Non-pigmented ciliary epithelial cell (primary cell): Measurements from ENCODE around the gene CHCHD5.
"Not testable (repeated sequence)": the region's sequence is repeated elsewhere in the genome, so short reads cannot be mapped to it uniquely, and the experiment has no call there.

Experiments used
- DNase-seq: peaks from one replicate; pipeline ENCODE4 v3.0.0-alpha.2; 2010; ENCODE audit warnings: low read depth

The CHCHD5 gene, protein sequence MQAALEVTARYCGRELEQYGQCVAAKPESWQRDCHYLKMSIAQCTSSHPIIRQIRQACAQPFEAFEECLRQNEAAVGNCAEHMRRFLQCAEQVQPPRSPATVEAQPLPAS

DNA sequence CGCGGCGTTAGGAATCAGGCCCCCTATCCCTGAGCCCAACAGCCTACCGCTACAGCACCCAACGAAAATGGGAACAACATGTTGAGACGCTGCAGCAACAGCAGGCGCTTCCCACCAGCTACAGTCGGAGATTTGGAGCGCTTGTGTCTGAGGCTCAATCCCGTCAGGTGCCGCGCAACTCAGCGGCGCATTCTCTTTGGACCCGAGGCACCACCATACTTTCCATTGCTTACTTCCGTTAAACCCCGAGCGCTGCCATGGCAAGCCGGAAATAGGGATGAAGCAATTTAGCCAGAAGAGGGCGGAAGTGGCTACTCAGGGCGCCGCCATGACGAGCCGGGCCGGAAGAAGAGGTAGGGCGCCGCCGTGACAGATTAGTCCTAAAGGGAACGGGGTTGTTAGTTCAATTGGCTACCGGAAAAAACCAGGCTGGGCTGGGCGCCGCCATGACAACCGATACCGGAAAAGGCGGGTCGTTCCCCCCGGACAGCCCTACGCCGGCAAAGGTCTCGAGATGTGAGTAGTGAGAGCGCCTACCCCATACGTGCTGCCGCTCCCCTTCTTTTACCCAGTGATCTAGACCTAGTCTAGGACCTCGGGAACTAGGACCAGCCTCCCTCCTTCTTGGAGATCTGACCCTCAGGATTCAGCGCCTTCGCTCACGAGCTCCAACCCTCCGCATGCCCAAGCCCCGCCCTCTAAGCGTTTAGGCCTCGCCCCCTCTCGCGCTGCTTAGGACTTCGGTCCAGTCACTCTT is at the start of gene CHCHD5:
Gene CHCHD5 (plus strand): TSS at position 476 of the 757 bp plus-strand sequence. CDS start 39 bp downstream, at position 515.
- DNase-seq = peak; percentile 76

DNA sequence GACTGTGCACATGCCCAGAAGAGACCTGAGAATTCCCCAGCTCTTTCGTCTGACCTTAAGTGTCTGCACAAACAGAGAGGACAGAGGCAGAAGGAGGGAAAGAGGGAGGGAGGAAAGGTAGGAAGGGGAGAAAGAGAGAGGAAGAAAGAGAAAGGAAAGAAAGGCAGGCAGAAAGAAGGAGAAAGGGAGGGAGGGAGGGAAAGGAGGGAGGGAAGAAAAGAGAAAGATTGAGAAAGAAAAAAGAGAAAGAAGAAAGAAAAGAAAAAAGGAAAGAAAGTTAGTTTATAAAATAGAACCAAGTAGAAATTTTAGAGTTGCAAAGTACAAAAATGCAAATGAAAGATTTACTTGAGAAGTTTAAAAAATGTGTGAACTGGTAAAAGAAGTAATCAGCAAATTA is 49.6 kb upstream of the CHCHD5 start:
- DNase-seq = no peak

DNA sequence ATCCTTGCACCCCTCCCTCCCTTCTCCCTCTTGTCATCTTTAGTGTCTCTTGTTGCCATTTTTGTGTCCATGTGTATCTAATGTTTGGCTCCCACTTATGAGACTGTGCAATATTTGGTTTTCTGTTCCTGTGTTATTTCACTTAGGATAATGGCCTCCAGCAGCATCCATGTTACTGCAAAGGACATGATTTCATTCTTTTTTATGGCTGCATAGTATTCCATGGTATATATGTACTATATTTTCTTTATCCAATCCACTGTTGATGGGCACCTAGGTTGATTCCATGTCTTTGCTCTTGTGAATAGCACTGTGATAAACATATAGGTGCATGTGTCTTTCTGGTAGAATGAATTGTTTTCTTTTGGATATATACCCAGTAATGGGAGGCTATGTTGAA is 47.7 kb upstream of the CHCHD5 start:
- DNase-seq = not testable (repeated sequence)

DNA sequence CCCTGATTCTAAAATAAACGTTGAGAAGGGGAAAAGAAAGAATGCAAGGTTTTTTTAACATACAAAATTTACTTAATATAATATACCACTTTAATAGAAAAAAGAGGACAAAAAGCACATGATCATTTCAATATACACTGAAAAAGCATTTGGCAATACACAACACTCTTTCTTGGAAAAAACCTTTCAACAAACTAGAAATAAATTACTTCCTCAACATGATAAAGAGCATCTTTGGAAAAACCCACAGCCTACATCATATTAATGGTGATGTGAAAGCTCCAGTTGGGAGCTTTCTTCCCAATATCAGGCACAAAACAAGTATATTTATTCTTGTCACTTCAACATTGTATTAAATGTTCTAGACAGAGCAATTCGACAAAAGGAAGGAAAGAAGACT is 45.1 kb upstream of the CHCHD5 start:
- no peak for DNase-seq

DNA sequence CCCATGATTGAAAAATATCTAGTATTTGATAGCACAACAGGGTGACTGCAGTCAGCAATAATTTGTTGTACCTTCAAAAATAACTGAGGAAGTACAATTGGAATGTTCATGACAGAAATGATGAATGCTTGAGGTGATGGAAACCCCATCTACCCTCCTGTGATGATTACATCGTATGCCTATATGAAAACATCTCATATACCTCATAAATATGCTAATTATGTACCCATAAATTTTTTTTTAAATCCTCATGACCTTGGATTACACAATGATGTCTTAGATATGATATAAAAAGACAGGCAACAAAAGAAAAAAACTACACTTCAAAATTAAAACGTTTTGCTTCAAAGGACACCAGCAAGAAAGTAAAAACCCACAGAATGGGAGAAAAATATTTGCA is 43.5 kb upstream of the CHCHD5 start:
- no peak for DNase-seq

DNA sequence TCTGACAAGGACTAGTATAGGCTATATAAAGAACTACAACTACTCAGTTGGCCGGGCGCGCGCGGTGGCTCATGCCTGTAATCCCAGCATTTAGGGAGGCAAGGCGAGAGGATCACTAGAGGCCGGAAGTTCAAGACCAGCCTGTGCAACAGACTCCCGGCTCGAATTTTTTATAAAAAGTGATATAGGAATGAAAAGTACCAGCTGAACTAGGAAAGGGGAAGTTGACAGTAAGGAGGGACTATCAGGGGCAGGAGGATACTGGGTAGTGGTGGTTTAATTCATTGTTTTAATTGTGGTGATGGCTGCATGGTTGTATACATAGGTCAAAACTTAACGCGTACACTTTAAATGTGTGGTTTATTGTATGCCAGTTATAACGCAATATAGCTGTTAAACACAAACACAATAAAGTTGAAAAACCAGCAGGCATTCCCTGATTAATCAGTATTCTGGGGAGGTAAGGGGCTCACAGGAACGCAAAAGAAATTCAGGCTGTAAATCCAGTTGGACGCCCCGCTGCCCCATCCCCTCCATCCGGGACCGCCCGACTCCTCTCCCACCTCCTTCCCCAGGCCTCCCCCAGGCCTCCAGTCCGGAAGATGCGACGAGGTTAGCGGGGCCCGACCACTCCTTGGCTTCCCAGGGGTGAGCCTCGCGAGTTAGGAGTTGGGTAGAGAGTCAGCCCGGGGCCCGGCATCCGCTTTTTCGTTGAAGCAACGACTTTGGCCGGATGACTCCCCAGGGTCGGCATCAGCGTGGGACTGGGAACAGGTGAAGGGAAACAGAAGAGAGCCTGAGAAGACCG is 42.9 kb upstream of the CHCHD5 start:
- no peak for DNase-seq

DNA sequence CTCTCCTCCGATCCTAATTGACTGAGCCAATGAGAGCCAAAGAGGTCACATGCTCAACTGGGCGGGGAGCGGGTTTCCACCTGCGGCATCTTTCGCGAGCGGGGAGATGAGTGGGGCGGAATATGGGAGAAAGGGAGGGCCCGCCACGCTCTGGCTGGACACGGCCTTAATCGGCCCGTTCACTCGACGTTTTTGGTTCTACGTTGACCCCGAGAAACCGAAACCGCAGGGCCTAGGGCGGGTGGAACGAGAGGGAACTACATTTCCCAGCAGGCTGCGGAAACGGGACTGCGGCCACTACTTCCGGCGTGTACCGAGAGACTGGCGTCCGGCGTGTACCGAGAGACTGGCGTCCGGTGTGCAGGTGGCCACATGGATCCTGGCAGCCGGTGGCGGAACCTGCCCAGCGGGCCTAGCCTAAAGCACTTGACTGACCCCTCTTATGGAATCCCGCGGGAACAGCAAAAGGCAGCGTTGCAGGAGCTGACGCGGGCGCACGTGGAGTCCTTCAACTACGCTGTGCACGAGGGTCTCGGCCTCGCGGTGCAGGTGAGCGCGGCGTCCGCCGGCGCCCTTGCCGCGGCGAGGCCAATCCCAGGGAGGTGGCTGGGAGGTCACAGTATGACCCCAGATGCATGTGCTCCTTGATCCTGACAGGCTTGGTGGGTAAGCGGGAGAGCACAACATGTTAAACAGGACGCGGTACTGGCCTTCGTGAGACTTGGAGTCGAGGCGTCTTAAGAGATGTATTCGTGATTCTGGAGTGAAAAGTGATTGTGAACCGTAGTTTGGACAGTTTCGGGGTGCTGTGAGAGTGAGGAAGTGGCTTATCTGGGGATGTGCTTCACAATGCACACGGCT is 42.1 kb upstream of the CHCHD5 start, which contains the start of gene POLR1B:
Gene POLR1B (plus strand): TSS at position 343 of the 861 bp plus-strand sequence. CDS start 30 bp downstream, at position 373.
- DNase-seq = no peak

DNA sequence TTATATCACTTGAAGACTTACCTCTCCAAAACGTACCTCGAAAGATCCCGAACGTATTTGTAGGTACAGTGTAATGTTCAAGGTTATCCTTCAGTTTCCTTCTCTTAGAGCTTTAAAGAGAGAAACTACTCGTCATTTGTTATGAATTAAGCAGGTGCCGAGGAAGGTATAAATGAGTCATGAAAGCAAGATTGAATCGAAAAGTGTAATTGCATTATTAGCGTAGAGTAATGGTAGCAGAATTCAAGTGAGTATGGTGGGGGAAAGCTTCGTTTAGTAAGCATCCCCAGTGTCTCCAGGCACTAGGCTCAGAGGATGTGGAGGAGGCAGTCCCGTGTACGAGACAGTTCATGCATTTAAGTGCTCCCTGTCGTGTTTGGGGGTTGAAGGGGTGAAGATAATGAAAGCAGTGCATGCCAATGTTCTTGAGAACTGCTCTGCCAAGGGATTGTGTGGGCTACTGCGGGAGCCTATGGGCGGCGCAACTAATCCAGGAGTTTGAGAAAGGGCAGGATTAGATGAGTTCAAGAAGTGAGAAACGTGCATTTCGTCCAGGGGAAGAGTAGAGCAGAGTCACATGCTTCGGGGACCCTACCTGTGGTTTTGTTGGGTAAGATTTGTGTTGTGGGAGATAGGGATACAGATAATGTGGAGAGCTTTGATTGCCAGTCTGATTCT is 41.3 kb upstream of the CHCHD5 start:
- no peak for DNase-seq

DNA sequence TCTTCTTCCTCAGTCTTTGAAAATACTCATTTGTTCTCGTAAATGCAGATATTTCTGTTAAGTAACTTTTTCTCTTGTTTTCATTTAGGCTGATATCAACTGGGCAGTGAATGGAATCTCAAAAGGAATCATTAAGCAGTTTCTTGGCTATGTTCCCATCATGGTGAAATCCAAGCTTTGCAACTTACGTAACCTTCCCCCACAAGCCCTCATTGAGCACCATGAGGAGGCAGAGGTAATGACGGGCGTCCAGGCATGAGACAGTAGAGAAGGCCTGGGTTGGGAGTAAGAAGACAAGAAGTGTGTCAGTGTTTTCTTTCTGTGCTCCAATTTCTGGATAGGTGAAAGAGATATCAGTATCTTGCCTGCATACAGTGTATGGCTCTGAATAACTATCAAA is 37.1 kb upstream of the CHCHD5 start:
- peak; percentile 44 for DNase-seq

DNA sequence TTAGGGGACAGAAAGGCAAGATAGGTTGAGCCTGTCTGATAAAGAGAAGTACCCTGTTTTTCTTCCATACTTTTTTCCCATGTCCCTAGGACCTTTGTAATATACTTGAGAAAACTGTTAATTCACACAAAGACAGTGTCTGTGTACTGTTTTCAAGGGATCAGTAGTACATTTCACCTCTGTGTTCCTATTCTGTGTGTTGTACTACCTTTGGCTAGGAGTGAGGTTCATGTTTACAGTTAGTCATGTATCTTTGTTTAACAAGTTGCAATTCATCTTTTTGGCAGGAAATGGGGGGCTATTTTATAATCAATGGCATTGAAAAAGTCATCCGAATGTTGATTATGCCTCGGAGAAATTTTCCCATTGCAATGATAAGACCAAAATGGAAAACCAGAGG is 35.4 kb upstream of the CHCHD5 start:
- no peak for DNase-seq

DNA sequence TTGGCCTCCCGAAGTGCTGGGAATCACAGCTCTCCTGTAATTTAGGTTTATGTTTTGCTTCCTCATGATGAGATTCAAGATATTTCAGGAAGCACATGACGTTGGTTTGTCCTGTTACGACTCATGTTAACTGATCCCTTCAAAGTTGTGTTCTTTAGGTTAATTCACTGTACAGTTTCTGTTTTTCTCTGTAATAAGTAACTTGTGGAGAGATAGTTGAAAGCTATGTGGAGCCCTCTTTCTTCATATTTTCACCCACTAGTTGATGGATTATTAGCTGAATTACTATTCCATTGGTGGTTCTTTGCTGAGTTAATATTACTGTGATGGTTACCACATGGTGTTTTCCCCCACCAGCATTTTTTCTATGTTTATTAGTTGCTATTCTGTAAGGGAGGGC is 18.3 kb upstream of the CHCHD5 start:
- DNase-seq = no peak

DNA sequence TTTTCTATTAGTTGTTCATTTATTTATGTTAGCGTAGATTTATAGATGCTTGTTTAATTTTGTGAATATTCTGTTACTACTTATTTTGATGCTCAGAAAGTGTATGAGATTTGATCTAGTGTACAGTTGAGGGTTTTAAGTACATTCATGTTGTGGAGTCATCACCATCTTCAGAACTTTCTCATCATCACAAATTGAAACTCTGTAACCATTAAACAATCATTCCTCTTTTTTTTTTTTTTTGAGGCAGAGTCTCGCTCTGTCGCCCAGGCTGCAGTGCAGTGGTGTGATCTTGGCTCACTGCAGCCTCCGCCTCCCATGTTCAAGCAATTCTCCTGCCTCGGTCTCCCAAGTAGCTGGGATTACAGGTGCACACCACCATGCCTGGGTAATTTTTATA is 17.9 kb upstream of the CHCHD5 start:
- not testable (repeated sequence) for DNase-seq

DNA sequence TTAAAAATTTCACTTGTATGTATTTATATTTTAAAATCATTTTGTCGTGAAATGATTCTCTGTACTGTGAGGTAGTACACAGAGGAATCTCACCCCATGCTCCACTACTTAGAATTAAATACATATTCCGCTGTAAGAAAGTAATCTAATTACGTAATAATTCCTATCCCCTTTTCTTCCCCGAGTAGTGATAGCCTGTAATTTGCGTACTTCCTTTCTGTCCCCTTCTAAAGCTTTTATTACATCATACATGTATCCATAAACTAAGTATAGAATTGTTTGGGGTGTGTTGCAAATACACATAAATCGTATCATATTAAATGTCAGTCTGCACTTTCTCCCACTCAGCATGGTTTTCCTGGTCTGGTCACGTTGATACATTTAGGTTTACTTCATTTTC is 12.4 kb upstream of the CHCHD5 start:
- no peak for DNase-seq

DNA sequence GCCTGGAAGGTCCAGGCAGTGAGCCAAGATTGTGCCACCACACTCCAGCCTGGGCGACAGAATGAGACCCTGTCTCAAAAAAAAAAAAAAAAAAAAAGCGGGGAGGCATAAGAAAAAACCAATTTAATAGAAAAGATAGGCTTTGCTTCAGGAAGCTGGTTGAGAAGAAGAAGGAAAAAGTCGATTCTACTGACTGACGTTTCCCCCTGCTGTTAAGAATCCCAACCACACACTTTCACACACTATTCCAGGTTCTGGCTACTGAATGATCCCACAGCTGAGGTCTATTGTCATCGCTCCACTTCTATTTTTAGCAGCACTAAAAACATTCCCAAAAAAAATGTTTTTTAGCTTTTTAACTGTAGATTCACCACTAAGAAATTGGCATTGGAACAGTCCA is 6.7 kb upstream of the CHCHD5 start:
- no peak for DNase-seq

DNA sequence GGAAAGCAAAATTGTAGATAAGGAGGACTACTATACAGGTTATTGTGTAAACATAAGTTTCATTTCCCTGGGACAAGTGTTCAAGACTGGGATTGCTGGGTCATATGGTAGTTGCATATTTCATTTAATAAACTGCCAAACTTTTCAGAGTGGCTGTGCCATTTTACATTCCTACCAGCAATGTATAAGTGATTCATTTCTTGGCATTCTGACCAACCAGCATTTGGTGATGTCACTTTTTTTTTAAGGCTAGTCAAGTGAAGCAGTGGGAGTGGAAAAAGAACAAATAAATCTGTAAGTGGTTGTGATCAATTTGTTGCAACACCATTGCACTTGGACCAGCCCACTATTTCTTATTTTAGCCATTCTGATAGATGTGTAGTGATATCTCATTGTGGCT is 5.2 kb upstream of the CHCHD5 start:
- DNase-seq = peak; percentile 63

DNA sequence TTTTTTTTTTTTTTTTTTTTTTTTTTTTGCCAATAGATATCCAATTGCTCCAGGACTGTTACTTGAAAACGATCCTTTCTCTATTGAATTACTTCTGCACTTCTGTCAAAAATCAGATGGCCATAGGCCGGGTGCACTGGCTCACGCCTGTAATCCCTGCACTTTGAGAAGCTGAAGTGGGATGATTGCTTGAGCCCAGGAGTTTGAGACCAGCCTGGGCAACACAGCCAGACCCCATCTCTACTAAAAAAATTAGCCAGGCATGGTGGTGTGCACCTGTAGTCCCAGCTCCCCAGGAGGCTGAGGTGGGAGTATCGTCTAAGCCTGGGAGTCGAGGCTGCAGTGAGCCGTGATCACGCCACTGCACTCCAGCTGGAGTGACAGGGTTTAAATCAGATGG is 4.3 kb upstream of the CHCHD5 start:
- no peak for DNase-seq

DNA sequence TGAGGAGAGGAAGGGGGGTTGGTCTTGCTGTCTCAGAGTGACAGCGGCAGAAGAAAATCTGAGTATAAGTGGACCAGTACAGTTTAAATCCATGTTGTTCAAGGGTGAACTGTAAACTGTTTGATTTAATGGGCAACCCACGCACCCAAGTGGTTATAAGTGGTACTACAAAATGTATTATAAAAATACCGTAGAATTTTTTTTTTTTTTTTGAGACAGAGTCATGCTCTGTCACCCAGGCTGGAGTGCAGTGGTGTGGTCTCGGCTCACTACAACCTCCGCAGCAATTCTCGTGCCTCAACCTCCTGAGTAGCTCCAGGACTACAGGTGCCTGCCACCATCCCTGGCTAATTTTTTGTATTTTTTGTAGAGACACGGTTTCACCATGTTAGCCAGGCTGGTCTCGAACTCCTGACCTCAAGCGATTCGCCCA is 2.1 kb upstream of the CHCHD5 start:
- DNase-seq = no peak

DNA sequence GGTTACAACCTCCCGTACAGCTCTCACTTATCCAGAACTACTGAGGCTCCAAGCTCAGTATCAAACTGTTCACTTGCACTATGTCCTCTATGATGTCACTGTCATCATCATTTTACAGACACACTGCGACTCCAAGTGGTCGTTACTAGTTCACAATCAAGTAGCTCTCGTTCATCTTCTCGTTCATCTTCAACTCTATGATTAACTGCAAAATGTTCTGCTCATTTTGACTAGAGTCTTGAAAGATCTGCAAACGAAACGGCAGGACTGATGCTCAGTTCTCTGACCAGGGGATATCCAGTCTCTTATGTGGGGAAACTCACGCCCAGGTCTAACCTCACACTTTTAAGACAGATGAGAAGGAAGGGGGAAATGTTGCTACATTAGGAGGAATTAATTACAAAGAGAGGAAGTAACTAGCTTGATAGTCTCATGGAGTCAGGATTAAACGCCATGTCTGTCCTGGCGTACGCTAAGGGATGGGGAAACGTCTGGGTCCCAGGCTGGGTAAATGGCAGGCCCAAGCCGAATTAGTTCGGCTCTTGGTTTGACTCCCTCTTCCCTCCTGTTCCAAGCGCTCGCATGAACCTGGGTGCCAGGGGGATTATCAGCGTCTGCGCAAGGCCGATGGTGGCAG is 794 bp upstream of the CHCHD5 start:
- DNase-seq = no peak

DNA sequence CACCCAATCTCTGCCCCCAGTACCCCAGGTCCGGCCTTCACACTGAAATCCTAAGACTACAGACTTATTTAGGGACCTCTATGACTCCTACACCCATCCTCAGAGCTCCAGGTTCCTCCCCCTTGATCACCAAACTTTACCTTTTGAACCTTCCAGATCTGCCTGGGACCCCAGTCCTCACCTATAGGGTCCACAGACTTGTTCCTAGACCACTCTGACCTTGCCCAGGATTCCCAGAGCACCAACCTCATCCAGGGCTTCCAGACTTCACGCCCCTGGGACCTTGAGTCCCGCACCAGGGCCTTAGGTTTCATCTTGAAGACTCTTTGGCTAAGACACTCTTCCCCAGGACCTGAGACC is 462 bp downstream of the CHCHD5 start:
- no peak for DNase-seq

DNA sequence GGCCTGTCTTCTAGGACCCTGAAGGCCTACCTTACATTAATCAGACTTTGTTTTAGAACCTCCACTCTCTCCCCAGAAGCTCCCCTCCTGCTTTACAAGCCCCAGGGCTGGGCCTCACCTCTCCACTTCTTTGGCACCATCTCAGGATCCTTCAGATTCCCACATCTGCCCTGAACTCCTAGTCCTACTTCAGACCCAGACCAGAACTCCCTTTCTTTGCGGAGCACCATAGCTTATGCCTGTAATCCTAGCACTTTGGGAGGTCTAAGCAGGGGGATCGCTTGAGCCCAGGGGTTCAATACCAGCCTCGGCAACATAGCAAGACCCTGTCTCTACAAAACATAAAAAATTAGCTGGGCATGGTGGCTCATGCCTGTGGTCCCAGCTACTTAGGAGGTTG is 991 bp downstream of the CHCHD5 start:
- DNase-seq = no peak

DNA sequence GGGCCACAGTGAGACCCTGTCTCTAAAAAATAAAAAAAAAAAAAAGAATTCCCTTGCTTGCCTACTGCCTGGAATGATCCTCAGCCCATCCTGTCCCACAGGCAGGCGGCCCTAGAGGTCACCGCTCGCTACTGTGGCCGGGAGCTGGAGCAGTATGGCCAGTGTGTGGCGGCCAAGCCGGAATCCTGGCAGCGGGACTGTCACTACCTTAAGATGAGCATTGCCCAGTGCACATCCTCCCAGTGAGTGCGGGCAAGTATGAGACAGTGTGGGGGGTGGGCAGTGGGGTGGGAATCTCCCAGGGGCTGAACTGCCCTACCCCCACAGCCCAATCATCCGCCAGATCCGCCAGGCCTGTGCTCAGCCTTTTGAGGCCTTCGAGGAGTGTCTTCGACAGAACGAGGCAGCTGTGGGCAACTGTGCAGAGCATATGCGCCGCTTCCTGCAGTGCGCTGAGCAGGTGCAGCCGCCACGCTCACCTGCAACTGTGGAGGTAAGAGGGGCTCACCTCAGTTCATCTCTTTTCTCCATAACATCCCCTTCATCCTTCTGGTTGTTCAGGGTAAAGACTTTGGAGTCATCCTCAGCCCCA is 1.6 kb downstream of the CHCHD5 start:
- no peak for DNase-seq
